LNCaP clone FGC (cell line): Measurements from ENCODE around the gene SERBP1.
A peak's percentile ranks its signal among the peaks of the same experiment; 100 is the strongest.

Experiments
- DNase-seq: peaks from one replicate; pipeline ENCODE4 v3.0.0-alpha.2; 2011; ENCODE audit warnings: low read depth
- H3K4me3 ChIP-seq: 2 replicates; pipeline ENCODE4 v1.5.1; 2011; ENCODE audit warnings: mild to moderate bottlenecking, low read depth, low read length, control low read depth
- CTCF ChIP-seq: IDR thresholded peaks from 2 replicates; pipeline ENCODE4 v1.5.1; 2012; ENCODE audit warnings: mild to moderate bottlenecking; ENCODE audit not compliant: control insufficient read depth, insufficient read depth; ENCODE audit errors: extremely low read depth

SERBP1 gene

GRCh38 chr1:67382292-67382691 is 47.9 kb downstream of the SERBP1 start:
- no peak for DNase-seq
- TF ChIP-seq CTCF = no peak
- H3K4me3 ChIP-seq = no peak overlapping the region

GRCh38 chr1:67381154-67381553 is 49.0 kb downstream of the SERBP1 start:
- no peak overlapping the region for H3K4me3 ChIP-seq
- no peak for DNase-seq
- no peak for TF ChIP-seq CTCF

- TF ChIP-seq CTCF = no peak
- no peak for DNase-seq
Observed at GRCh38 chr1:67377253-67377652, 52.9 kb downstream of the SERBP1 start.

GRCh38 chr1:67376381-67376780 is 53.8 kb downstream of the SERBP1 start:
- peak; percentile 83 for DNase-seq
- no peak for TF ChIP-seq CTCF
- no peak overlapping the region for H3K4me3 ChIP-seq

More at GRCh38 chr1:67377253-67377652, 52.9 kb downstream of the SERBP1 start:
- no peak overlapping the region for H3K4me3 ChIP-seq

- no peak for DNase-seq
- TF ChIP-seq CTCF = no peak
- no peak overlapping the region for H3K4me3 ChIP-seq
Observed at GRCh38 chr1:67372898-67373297, 57.3 kb downstream of the SERBP1 start.

- no peak for DNase-seq
- no peak for TF ChIP-seq CTCF
- H3K4me3 ChIP-seq = no peak overlapping the region
Observed at GRCh38 chr1:67372136-67372535, 58.1 kb downstream of the SERBP1 start.

- DNase-seq = no peak
- no peak overlapping the region for H3K4me3 ChIP-seq
- no peak for TF ChIP-seq CTCF
Observed at GRCh38 chr1:67371681-67372080, 58.5 kb downstream of the SERBP1 start.
